ENCODE results near the gene ALOX5AP. TPM values are rescaled to one million over a fixed set of nuclear protein-coding genes. Genes with fewer than 3 reads are reported as not detected.

The ALOX5AP gene
- total RNA-seq, 1 donor = 0.43 TPM

GRCh38 chr13:30757026-30757742 is 21.8 kb downstream of the ALOX5AP start:
- no peak for TF ChIP-seq CTCF (IDR thresholded peaks at IDR 0.05; ENCODE audit: insufficient read depth, low read depth, low read length)
- H3K4me3 ChIP-seq (ENCODE audit: low read depth, low read length) = no peak overlapping the region
- DNase-seq (ENCODE audit: low read depth) = no peak

- TF ChIP-seq CTCF (IDR thresholded peaks at IDR 0.05; ENCODE audit: insufficient read depth, low read depth, low read length) = no peak
- H3K4me3 ChIP-seq (ENCODE audit: low read depth, low read length) = no peak overlapping the region
- no peak for DNase-seq (ENCODE audit: low read depth)
Measured at GRCh38 chr13:30759748-30760147, 24.4 kb downstream of the ALOX5AP start.

- DNase-seq (ENCODE audit: low read depth) = no peak
- no peak for TF ChIP-seq CTCF (IDR thresholded peaks at IDR 0.05; ENCODE audit: insufficient read depth, low read depth, low read length)
- no peak overlapping the region for H3K4me3 ChIP-seq (ENCODE audit: low read depth, low read length)
Measured at GRCh38 chr13:30762643-30763042, 27.3 kb downstream of the ALOX5AP start.

GRCh38 chr13:30763786-30764413 is 28.6 kb downstream of the ALOX5AP start:
- TF ChIP-seq CTCF (IDR thresholded peaks at IDR 0.05; ENCODE audit: insufficient read depth, low read depth, low read length) = no peak
- no peak for DNase-seq (ENCODE audit: low read depth)

GRCh38 chr13:30766231-30766630 is 30.9 kb downstream of the ALOX5AP start:
- no peak for DNase-seq (ENCODE audit: low read depth)
- no peak for TF ChIP-seq CTCF (IDR thresholded peaks at IDR 0.05; ENCODE audit: insufficient read depth, low read depth, low read length)
- H3K4me3 ChIP-seq (ENCODE audit: low read depth, low read length) = no peak overlapping the region

More at GRCh38 chr13:30763786-30764413, 28.6 kb downstream of the ALOX5AP start:
- no peak overlapping the region for H3K4me3 ChIP-seq (ENCODE audit: low read depth, low read length)

- no peak for TF ChIP-seq CTCF (IDR thresholded peaks at IDR 0.05; ENCODE audit: insufficient read depth, low read depth, low read length)
- DNase-seq (ENCODE audit: low read depth) = no peak
- no peak overlapping the region for H3K4me3 ChIP-seq (ENCODE audit: low read depth, low read length)
Measured at GRCh38 chr13:30770929-30771328, 35.6 kb downstream of the ALOX5AP start.
